Stimulated activated CD4-positive, alpha-beta T cell treated with anti-CD3 and anti-CD28 coated beads, TNF-alpha, amount 100 ng/mL, for 4 hours (primary cell): ENCODE results near the gene ADPRM.
"Not testable (repeated sequence)": the region's sequence is repeated elsewhere in the genome, so short reads cannot be mapped to it uniquely, and the experiment has no call there.

Experiments
- DNase-seq, 3 experiments: peaks; one replicate each; pipeline ENCODE4 v3.0.0-alpha.2; 2020; ENCODE audit warnings: low read depth in 3 of 3

Gene ADPRM

DNA sequence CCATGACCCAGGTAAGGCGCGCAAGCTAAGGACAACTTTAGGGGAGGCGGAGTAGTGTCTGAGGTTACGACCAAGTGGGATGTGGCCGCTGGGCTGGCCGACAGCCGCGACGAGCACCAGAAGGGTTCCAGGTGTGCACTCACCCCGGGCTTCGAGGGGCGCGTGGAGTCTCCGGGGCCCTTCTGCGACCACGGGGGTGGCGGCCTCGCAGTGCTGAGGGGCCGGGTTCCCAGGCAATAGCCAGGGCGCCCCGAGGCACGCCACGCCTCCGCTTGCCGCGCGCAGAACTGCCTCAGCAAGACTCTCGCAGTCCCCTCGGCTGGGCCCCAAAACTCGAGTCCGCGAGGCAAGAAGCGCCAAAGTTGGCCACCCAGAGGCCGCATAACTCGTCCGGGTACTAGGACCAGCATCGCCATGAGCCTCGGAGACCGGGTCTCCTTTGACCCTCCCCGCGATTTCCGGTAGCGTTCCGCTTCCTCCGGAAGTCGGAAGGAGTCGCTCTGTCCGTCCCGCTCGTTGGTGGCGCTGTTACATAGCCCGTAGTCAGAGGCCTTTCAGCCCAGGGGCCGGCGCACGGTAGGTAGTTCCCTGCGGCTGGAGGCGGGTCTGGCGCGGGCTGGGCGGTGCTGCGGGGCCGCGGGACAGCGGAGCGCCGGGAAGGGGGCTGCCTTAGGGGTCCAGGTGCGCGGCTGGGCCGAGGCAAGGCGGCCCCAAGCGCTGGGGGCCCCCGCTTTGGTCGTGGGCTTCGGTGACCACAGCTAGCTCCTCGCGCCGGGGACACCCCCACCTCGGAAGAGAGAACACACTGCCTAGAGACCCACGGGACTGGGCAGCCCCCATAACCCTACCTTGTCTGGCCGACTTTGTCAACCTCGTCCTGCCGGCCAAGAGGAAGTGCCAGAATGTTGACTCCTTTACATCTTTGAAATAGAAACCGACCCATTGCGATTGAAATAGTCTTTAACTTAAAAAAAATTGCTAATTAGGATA, at the start of gene ADPRM, which contains the start of gene SCO1:
Gene ADPRM (plus strand): TSS at position 503 of the 990 bp plus-strand sequence. CDS start 7,333 bp downstream, outside the sequence.
Gene SCO1 (minus strand): TSS at position 442 of the 990 bp plus-strand sequence. CDS start 26 bp downstream, at position 416.
- peak; percentile 74 to 81 (median 75) for DNase-seq

DNA sequence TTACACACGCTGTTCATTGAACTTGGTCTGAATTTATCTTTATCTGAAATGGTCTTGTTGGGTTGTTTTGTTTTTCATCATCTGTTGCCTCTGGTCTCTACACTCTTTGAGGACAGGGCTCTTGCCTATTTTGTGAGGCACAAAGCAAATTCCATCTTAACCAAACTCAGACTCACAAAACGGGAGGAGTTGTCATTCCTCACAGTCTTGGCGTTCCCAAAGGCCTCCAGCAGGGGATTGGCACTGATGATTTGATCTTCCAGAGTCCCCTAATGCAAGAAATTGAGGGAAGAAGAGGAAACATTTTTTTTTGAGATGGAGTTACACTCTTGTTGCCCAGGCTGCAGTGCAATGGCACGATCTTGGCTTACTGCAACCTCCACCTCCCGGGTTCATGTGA, 49.0 kb upstream of the ADPRM start:
- DNase-seq: no peak

DNA sequence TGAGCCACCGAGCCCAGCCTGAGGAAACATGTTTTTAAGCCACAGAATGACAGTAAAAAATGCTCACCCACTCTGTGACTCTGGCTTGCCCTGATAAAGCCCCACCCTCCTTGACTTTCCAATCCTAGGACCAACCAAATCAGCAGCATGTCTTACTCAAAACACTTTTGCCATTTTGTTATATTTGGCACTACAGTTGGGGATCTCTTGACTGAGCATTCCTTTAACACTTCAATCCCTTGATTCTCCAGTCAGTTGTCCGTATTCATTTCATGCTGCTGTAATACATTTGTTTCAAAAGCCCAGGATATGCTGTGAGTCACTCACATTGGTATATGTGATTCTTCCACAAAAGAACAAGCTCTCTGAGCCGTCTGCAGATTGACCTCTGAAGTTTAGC, 48.4 kb upstream of the ADPRM start:
- no peak for DNase-seq

DNA sequence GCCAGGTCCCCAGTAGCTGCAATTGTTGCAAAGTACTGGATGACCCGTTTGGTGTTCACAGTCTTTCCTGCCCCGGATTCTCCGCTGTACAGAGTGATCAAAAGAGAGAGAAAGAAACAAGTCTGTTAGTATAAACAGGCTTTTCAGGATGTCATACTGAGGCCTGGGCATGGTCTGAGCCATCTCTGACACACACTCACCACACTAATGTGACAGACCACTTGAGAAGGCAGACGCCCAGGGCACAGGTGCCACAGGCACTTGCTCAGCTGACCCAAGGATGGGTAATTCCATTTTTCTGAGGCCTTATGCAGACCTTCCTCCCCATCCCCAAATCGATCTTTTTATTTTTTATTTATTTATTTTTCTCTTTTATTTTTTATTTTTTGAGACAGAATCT, 47.8 kb upstream of the ADPRM start:
- DNase-seq: no peak

DNA sequence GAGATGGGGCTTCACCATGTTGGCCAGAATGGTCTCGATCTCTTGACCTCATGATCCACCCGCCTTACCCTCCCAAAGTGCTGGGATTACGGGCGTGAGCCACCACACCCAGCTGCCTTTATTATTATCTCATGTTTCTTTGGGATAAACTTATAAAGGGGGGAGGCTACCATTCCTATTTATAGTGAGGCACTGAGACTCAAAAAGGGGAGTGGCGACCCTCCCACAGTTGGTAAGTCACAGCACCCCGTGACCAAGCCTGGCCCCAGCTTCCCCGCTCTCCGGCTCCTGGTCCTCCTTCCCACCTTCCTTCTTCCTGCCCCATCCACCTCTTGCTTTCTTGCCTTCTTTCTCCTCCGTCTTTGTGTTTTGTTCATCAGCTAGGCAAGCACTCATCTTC, 45.5 kb upstream of the ADPRM start:
- no peak for DNase-seq

DNA sequence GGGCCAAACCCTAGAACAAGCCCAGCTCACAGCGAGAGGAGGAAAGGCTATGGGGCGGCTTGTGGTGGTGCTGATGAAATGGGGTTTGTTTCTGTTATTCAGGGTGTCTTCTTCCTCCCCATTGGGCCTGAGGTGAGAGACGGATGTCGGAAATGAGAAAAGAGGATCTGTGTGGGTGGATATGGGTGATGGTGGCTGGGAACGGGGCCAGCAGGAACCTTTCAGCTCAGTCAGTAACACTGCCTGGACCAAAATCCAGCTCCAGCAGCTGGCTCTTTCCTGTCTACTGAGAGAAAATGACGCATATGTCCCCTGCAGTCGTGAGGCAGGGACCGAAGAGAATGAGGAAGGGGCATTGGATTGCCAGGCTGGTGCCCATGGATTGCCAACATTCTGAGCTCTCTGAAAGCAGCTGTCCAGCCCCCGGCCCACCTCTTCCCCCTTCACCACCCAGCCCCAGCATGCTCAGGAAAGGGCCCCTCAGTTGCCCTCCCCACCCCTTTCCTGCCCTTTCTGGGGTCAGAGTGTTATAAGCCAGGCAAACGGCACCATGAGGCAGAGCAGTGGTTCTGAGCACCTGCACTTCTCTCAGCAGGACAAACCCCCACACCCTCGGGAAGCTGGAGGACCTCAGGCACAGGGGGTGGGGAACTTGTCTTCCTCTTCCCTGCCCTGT, 44.3 kb upstream of the ADPRM start:
- no peak for DNase-seq

- no peak for DNase-seq
Observed at GRCh38 chr17:10653987-10654386, 43.4 kb upstream of the ADPRM start.

- no peak for DNase-seq
Observed at GRCh38 chr17:10657148-10657547, 40.2 kb upstream of the ADPRM start, which contains the start of gene MYH3. TSS of gene MYH3 (minus strand) at chr17:10657309. CDS start at chr17:10655064, 2,245 bp downstream.

DNA sequence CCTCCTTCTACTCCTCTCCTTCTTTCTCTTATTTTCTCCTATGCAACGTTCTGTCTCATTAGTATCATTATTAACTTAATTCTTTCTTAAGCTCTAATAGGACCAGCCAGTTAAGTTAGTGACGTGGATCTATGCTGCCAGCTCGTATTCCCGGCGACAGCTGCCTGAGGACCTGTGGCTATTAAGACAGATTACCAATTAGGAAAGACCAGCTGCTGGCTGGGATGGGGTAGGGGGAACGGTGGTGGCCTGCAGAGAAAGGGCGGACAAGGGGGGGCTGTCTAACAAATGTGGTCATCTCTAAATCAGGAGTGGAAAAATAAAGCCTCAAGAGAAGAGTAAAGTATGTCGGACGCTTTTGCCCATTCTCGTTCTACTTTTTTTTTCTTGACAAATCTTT, 39.5 kb upstream of the ADPRM start:
- no peak for DNase-seq

DNA sequence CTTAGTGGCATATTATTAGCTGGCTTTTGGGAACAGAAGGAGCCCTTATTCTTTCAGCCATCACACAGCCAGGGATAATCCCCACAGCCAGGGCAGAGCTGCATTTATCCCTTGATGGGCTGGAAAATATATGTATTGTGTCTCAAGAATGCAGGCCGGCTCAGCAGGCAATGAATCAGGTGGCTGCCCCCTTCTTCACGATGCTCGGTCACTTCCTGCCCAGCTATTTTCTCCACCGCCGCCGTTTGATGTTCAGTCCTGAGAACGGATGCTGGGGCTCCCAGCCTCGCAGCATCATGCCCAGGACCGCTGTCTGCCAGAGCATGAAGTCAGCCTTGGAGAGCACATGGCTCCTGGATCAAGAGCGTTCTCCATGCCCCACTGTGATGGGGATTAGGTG, 36.0 kb upstream of the ADPRM start:
- no peak for DNase-seq

- DNase-seq: no peak
Observed at GRCh38 chr17:10663231-10663630, 34.2 kb upstream of the ADPRM start.

DNA sequence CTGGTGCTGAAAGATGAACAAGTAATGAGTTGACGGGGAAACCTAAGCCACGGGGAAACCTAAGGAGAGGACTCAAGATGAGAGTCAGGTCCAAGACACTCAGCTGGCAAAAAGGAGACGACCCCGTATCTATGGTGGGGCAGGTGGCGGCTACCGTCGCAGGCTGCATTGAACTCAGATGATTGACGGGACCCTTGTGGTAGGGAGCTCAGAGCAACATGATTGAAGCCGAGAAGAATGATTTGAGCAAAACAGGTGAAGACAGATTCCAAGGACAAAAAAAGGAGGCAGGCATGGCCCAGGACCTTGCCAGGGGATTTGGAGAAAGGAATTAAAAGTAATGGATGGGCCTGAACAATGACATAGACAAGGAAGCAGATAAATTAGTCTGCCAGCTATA, 32.8 kb upstream of the ADPRM start:
- DNase-seq: no peak

GRCh38 chr17:10666906-10667305, 30.5 kb upstream of the ADPRM start:
- DNase-seq: no peak

- no peak for DNase-seq
Observed at GRCh38 chr17:10668775-10669174, 28.6 kb upstream of the ADPRM start.

- no peak for DNase-seq
Observed at GRCh38 chr17:10673312-10673711, 24.1 kb upstream of the ADPRM start.

DNA sequence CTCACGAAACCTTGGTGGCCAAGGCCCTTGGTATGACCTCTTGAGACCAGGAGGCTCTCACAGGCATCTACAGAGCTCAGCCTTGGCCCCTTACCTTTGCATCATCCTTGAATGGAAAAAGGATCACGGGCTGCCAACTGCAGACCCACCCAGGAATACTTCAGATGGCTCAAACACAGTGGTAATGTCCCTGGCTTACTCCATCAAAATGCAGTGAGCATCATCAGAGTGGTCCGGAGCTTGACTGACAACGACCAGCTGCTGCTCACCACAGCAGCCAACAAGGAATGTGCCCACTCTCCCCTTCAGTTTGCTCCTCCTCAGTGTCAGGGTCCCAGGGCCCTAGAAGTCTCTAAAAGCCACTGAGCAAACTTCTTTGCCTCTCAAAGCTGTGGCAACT, 22.7 kb upstream of the ADPRM start:
- DNase-seq: no peak

- no peak for DNase-seq
Observed at GRCh38 chr17:10681866-10682446, 15.4 kb upstream of the ADPRM start.

GRCh38 chr17:10683853-10684252, 13.5 kb upstream of the ADPRM start:
- DNase-seq: no peak

- no peak for DNase-seq
Observed at GRCh38 chr17:10687499-10687898, 9.9 kb upstream of the ADPRM start.

DNA sequence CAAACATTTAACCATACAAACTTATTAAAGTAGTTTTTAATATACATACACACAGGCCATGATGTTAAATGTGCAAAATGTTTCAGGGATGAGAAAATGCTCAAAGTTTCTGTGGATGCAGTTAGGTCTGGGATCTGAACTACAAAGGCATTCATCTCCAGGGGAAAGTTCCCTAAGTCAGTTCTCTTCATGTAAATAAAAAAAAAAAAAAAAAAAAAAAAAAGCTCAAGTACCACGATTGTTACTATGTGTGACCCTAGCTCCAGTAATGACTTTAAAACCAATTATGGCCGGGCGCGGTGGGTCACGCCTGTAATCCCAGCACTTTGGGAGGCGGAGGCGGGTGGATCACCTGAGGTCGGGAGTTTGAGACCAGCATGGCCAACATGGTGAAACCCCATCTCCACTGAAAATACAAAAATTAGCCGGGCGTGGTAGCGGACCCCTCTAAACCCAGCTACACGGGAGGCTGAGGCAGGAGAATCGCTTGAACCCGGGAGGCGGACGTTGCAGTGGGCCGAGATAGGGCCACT, 1.5 kb upstream of the ADPRM start:
- DNase-seq: not testable (repeated sequence)

- DNase-seq: no peak
Observed at GRCh38 chr17:10698096-10698818, 863 bp downstream of the ADPRM start.
